AG09309 (cell line): ENCODE results near the gene SDK1.

Experiments
- DNase-seq: peaks from one replicate; pipeline ENCODE4 v3.0.0-alpha.2; 2010; ENCODE audit warnings: low read depth
- H3K4me3 ChIP-seq: 2 replicates; pipeline ENCODE4 v1.5.1; 2011; ENCODE audit warnings: mild to moderate bottlenecking, low read depth, low read length, moderate library complexity; ENCODE audit not compliant: control insufficient read depth
- CTCF ChIP-seq: IDR thresholded peaks from 2 replicates; pipeline ENCODE4 v1.5.1; 2011; ENCODE audit warnings: mild to moderate bottlenecking, low read depth, low read length, inconsistent platforms; ENCODE audit not compliant: insufficient read depth, control insufficient read depth; ENCODE audit errors: missing control alignments

The SDK1 gene

DNA sequence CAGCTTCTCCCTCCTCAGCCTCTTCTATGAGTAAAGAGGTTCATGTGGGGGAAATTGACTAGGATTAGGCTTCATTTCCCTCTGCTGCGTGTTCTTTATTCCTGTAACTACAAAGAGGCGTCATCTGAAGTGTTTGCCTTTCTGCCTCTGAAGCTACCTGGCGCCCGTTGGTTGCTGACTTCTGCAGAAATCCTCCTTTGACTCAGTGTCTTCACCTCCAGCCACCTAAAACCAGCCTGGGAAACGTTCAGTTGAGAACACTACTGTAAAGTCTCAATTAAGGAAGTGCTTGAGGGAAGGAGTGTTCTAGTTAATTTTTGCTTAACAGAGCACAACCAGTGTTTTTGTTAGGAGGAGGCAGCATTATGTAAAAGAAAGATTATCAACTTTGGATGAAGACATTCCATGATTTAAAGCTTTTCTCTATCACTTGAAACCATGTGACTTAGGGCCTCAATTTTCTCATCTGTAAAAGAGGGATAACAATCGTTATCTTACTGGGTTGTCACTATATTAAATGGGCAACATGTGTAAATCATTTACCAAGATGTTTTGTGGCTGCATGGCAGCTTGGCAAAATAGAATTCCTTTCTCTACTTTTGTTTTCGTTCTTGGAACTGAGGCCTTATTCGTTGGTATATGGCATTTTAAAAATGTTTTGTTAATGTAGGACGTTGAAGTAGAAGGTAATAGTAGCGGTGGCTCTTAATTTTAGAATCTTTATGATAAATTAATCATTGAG, 642.9 kb downstream of the SDK1 start:
- no peak for DNase-seq
- no peak overlapping the region for H3K4me3 ChIP-seq
- no peak for TF ChIP-seq CTCF

- no peak for DNase-seq
- no peak for TF ChIP-seq CTCF
- H3K4me3 ChIP-seq: no peak overlapping the region
Measured at GRCh38 chr7:3949242-3949640, 648.2 kb downstream of the SDK1 start.

- H3K4me3 ChIP-seq: no peak overlapping the region
- no peak for DNase-seq
- no peak for TF ChIP-seq CTCF
Measured at GRCh38 chr7:3950249-3950648, 649.2 kb downstream of the SDK1 start.

- TF ChIP-seq CTCF: no peak
- no peak overlapping the region for H3K4me3 ChIP-seq
- no peak for DNase-seq
Measured at GRCh38 chr7:3951316-3952055, 650.4 kb downstream of the SDK1 start.

DNA sequence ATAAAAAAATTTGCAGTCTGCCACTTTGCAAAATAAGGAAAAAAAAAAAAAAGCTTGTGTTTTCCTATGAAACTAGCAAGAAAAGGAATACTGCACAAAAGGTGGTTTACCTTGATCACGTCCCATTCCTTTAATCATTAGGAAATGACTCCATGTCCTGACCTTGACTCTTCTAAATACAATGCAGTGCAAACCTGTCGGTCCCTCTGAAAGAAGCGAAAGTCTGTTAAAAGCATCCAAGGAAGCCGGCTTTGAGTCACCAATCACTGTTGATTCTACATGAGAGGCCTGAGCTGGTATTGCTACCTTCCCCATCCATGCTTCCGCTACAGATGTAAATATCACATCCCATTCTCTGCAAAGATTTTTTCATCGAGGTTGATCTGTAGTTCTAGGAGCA, 652.1 kb downstream of the SDK1 start:
- DNase-seq: no peak
- TF ChIP-seq CTCF: no peak

DNA sequence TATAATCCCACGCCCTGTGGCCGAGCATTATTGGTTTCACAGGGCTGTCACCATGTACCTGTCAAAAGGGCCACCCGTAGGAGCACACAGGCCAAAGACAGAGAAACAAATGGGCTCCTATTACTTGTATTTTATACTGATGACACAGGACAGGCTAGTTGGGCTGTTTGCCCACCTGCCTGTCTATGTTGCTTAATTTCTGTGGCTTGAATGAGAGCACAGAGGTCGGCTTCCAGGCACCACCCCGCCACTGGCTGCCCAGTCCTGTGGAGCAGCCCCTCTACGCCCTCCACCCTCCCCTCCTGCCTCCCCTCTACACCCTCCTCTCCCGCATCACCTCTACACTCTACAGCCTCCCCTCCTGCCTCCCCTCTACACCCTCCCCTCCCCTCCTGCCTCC, 652.9 kb downstream of the SDK1 start:
- H3K4me3 ChIP-seq: no peak overlapping the region
- DNase-seq: no peak
- TF ChIP-seq CTCF: no peak

More for the DNA sequence above, 652.1 kb downstream of the SDK1 start:
- no peak overlapping the region for H3K4me3 ChIP-seq

DNA sequence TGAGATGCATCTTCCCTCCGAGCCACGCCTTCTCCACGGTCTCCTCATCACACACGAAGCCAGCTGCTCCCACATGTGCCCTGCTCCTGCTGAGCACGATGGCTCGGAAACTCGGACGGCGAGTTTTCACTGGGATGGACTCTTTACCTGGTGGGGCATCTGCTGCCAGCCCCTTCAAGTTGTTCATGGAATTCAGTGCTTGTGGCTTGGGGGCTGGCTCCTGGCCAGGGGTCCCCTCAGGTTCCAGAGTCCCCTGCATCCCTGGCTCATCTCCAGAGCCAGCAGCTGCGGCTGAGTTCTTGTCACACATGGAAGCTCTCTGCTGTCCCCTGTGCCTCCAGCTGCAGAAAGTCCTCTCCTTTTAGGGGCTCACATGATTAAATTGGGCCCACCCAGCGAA, 654.0 kb downstream of the SDK1 start:
- TF ChIP-seq CTCF: no peak
- DNase-seq: no peak
- no peak overlapping the region for H3K4me3 ChIP-seq
